HG02798 (cell line): ENCODE results near the gene PLCB2.

Experiments
- ATAC-seq: cut with Tn5 transposase; IDR thresholded peaks from one replicate; pipeline ENCODE4 v1.9.1; 2021; ENCODE audit warnings: mild to moderate bottlenecking; ENCODE audit not compliant: unreplicated experiment, poor library complexity

The PLCB2 gene

DNA sequence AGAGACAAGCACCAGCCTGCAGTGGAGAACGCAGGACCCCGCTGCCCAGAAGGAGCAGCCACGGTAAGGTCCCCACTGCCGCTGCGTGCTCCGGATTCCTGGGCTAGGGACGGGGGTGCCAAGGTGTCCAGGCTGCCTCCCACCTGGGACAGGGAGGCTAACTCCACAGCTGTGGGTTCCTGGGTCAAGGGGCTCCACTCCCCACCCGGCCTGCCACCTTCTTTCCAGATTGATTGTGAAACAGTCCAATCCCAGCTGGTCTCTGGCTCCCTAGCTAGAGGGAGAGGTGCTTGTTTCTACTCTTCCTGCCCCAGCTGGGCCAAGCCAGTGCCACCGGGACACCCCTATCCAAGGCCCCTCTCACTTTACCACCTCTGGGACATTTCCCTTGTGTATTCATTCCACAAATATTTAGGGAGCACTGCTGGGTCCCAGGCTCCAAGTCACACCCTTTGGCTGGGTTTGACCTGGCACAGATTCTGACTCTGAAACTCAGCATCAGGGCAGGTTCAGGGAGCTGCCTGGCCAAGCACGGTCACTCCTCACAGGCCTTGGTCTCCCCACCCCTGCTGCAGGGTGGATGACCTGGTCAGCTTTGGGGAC lies 67.0 kb downstream of the PLCB2 start:
- ATAC-seq: no peak

DNA sequence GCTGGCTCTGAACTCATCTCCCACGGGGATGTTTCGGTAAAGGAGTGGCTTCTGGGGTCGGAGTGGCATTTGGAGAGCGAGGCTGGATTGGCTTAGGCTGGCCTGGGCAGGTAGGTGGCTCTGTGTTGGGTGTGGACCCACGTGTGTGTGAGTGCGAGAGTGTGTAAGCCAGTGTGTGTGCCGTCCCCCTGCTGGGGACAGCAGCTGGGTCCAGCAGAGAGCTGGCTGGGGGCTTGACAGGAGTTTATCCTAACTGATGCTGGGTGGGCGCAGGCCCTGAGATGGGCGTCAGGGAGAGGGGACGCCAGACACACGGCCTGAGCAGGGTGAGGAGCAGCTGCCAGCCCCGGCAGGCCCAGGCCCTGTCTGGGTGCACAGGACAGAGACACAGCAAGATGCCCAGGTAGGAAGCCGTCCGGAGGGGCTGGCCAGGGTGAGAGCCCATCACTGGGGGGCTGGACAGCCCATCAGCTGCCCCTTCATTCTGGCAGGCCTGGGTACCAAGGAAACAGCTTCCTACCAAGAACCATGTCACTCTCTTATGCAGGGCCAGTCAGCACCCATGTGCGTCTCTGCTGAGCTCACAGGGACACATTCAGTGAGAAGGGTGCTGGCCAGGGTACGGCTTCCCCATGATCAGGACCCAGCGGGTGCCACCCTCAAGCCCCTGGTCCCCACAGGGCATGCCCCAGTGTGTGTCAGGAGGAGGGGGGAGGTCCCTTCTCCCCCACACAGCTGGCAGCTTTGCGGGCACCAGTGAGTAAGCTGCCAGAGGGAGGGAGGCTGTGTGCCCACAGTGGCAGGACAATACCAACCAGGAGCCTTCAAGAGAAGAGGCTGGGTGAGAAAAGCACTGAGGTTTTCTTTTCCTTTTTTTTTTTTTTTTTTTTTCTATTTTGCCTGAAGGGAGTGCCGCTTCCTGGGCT lies 67.8 kb downstream of the PLCB2 start:
- no peak for ATAC-seq

DNA sequence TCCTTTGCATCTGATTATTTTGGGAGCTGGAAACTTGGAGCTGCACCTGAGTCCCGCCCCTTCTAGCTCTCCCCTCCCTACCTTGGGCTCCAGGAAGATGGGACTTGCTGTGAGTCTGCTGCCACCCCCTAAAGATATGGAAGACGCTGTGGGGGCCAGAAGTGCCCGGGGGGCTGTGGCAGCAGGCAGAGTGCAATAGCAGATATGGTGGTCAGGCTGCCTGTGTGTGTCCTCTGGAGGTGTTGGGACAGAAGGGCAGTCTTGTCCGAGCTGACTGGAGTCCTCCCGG lies 68.4 kb downstream of the PLCB2 start:
- no peak for ATAC-seq

DNA sequence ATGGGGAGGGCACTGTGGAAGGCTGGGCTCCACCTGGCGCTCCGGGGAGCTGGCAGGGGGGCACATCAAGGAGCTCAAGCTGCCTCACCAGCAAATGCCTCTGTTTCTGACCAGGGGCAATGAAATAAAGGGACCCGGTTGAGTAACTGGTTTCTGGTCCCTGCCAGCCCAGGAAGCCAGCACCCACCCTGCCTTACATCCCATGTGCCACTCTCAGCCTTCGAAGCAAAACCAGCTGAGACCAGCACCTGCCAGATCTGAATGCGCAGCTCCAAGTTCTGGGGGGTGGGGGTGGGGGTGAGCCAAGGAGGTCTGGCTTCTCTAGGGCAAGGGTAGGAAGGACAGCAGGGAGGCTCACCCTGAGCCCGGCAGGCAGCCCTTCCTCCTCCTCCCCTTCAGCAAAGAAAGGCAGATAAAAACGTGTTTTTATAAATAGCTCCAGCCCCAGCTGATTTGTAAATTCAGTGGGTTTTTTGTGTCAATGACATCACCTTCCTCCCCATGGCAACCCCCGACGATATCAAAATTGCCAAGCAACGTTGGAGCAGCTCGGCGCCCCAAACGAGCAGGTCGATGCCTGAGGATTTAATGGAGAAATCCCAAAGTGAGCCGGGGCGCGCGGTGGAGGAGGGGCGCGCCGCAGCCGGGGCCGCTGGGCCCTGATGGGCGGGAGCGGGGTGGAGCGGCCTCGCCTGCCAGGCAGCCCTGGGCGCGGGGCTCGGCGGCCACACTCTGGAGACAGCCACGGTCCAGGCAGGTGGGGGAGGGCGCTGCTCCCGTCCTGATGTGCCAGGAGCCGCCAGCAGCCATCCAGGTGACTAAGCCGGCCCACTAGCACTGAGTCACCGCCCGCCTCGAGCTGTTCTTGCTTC lies 69.0 kb downstream of the PLCB2 start, which contains the start of gene PAK6:
PAK6 (plus strand) TSS at position 532 of the 872 bp plus-strand sequence. CDS start 25,723 bp downstream, outside the sequence.
- ATAC-seq: no peak
